HepG2 (cell line): ENCODE results near the gene DOCK2. TPM values are rescaled to one million over a fixed set of nuclear protein-coding genes. Genes with fewer than 3 reads are reported as not detected.

Experiments used
- ATAC-seq: fragments of 200-7000 bp; cut with Tn5 transposase; 3 replicates; pipeline ENCODE4 v1.9.1; 2020; ENCODE audit warnings: mild to moderate bottlenecking, moderate library complexity
- BruUV-seq: library from RNA; stranded (reverse); fragments of 400-500 nt; replicated peaks from 2 replicates; lab custom pipeline; 2021; lab: Mats Ljungman, UMichigan
- CTCF ChIA-PET: fragments of 300-600 bp; formaldehyde crosslinking; extraction: SDS; loops from one replicate; lab custom pipeline; 2021; ENCODE audit warnings: low total read pairs, inconsistent platforms, low intra/inter-chr PET ratio; lab: Yijun Ruan, JAX
- POLR2A ChIA-PET: fragments of 350-600 bp; sonication (Branson Sonifier 250); formaldehyde crosslinking; loops from one replicate; lab custom pipeline; 2020; ENCODE audit warnings: antibody characterized with exemption, inconsistent platforms; lab: Yijun Ruan, JAX
- DNase-seq: peaks from one replicate; pipeline ENCODE4 v3.0.0-alpha.2; 2015; ENCODE audit warnings: low spot score
- FAIRE-seq: peaks from 3 replicates; lab custom pipeline; 2011; peaks lifted over from hg19 to GRCh38; lab: Jason Lieb, UNC
- H2AFZ ChIP-seq: one replicate; pipeline ENCODE4 v1.6.1; 2011; ENCODE audit warnings: low read length, inconsistent platforms
- H3K27ac ChIP-seq: fragments of 300-600 bp; 3 replicates; pipeline ENCODE4 v1.8.0; 2011; ENCODE audit warnings: mixed run types, mild to moderate bottlenecking, mixed read lengths, low read length, inconsistent platforms; ENCODE audit not compliant: insufficient read depth; ENCODE audit errors: extremely low read length
- H3K27me3 ChIP-seq, 2 experiments: fragments of 200-600 bp in 1 of 2; 2 replicates in 1 of 2; 3 replicates in 1 of 2; pipeline versions ENCODE4 v1.6.0 to v1.8.0; 2011; ENCODE audit warnings: low read length in 2 of 2, mild to moderate bottlenecking in 2 of 2, moderate library complexity in 2 of 2, inconsistent platforms in 1 of 2; ENCODE audit not compliant: insufficient read depth in 2 of 2, control insufficient read depth in 1 of 2
- H3K36me3 ChIP-seq, 2 experiments: fragments of 200-600 bp in 1 of 2; replicated peaks in 1 of 2; 2 replicates in 1 of 2; 3 replicates in 1 of 2; pipeline versions ENCODE4 v1.5.1 to v1.8.0; 2011; ENCODE audit warnings: low read length in 2 of 2, inconsistent platforms in 1 of 2; ENCODE audit not compliant: insufficient read depth in 2 of 2, control insufficient read depth in 1 of 2
- H3K4me1 ChIP-seq: 2 replicates; pipeline ENCODE4 v1.5.1; 2012; ENCODE audit warnings: low read length, inconsistent platforms; ENCODE audit not compliant: insufficient read depth
- H3K4me2 ChIP-seq: 2 replicates; pipeline ENCODE4 v1.6.0; 2011; ENCODE audit warnings: low read depth, low read length, inconsistent platforms
- H3K4me3 ChIP-seq, 3 experiments: fragments of 200-600 bp in 1 of 3; sonication (generic), shearing (Covaris generic) in 1 of 3; replicated peaks in 1 of 3; 2 replicates each; pipeline ENCODE4 v1.5.1; 2011 to 2016; ENCODE audit warnings: low read length in 3 of 3, inconsistent platforms in 2 of 3, low read depth in 2 of 3, mild to moderate bottlenecking in 2 of 3, control low read depth in 1 of 3, mixed read lengths in 1 of 3; ENCODE audit not compliant: insufficient read depth in 1 of 3
- H3K79me2 ChIP-seq: one replicate; pipeline ENCODE4 v1.6.1; 2011; ENCODE audit warnings: low read length, inconsistent platforms; ENCODE audit not compliant: insufficient read depth
- H3K9ac ChIP-seq: 2 replicates; pipeline ENCODE4 v1.6.0; 2011; ENCODE audit warnings: mild to moderate bottlenecking, low read depth, low read length, inconsistent platforms; ENCODE audit not compliant: insufficient read depth
- H3K9me3 ChIP-seq: 2 replicates; pipeline ENCODE4 v1.5.1; 2012; ENCODE audit warnings: mild to moderate bottlenecking, low read length
- H4K20me1 ChIP-seq: 2 replicates; pipeline ENCODE4 v1.6.0; 2011; ENCODE audit warnings: inconsistent platforms, mild to moderate bottlenecking, low read length, moderate library complexity; ENCODE audit not compliant: insufficient read depth
- CAMTA2 ChIP-seq: sonication (generic); formaldehyde crosslinking; IDR thresholded peaks from 2 replicates; pipeline ENCODE4 v1.4.0; 2020; ENCODE audit warnings: mild to moderate bottlenecking, missing genetic modification reagents, borderline replicate concordance
- FOXO1 ChIP-seq: sonication (generic); formaldehyde crosslinking; IDR thresholded peaks from 2 replicates; pipeline ENCODE4 v1.4.0; 2020; ENCODE audit warnings: missing genetic modification reagents
- KLF15 ChIP-seq: sonication (generic); formaldehyde crosslinking; IDR thresholded peaks from 2 replicates; pipeline ENCODE4 v1.8.1; 2023; ENCODE audit warnings: borderline replicate concordance, mild to moderate bottlenecking, inconsistent platforms, missing genetic modification reagents, mixed read lengths
- MAFK ChIP-seq, 2 experiments: IDR thresholded peaks in 1 of 2; conservative IDR thresholded peaks in 1 of 2; 2 replicates each; pipeline ENCODE4 v1.6.1; 2011; ENCODE audit warnings: improper control_type of control experiment in 2 of 2, low read length in 2 of 2
- MED8 ChIP-seq: sonication (generic); formaldehyde crosslinking; IDR thresholded peaks from 2 replicates; pipeline ENCODE4 v1.8.1; 2023; ENCODE audit warnings: mild to moderate bottlenecking, missing genetic modification reagents; ENCODE audit not compliant: insufficient replicate concordance
- NFE2L2 ChIP-seq: fragments of 150-350 bp; IDR thresholded peaks from 2 replicates; pipeline ENCODE4 v1.6.1; 2014; ENCODE audit warnings: low read length
- RORA ChIP-seq: sonication (generic); formaldehyde crosslinking; IDR thresholded peaks from 2 replicates; pipeline ENCODE4 v1.5.0; 2020; ENCODE audit warnings: mild to moderate bottlenecking, missing genetic modification reagents, moderate library complexity
- SMC3 ChIP-seq: IDR thresholded peaks from 2 replicates; pipeline ENCODE4 v1.6.1; 2011; ENCODE audit warnings: low read length, improper control_type of control experiment
- TEAD3 ChIP-seq: optimal IDR thresholded peaks from 2 replicates; pipeline ENCODE3; 2016; ENCODE audit warnings: borderline replicate concordance
- ZMAT3 ChIP-seq: sonication (generic); formaldehyde crosslinking; conservative IDR thresholded peaks from 2 replicates; pipeline ENCODE4 v1.7.0; 2021; ENCODE audit warnings: missing genetic modification reagents
- ZNF138 ChIP-seq: sonication (generic); formaldehyde crosslinking; IDR thresholded peaks from 2 replicates; pipeline ENCODE4 v1.5.0; 2020; ENCODE audit warnings: mild to moderate bottlenecking, low read depth, missing genetic modification reagents
- ZNF550 ChIP-seq: sonication (generic); formaldehyde crosslinking; IDR thresholded peaks from 2 replicates; pipeline ENCODE4 v1.4.0; 2020; ENCODE audit warnings: mild to moderate bottlenecking, missing genetic modification reagents, borderline replicate concordance
- ZNF768 ChIP-seq: sonication (generic); formaldehyde crosslinking; IDR thresholded peaks from 2 replicates; pipeline ENCODE4 v1.4.0; 2020; ENCODE audit warnings: missing genetic modification reagents
- WGBS: methylation state at CpG from one replicate; pipeline ENCODE4 v1.1.6; 2017; ENCODE audit warnings: low lambda C conversion rate; 5-methylcytosine and 5-hydroxymethylcytosine counted together
- in situ Hi-C: cut with HindIII; loops from 2 replicates; pipeline ENCODE4 v1.10.0; 2017; ENCODE audit warnings: low pct_unique_long_range_greater_than_20kb; ENCODE audit not compliant: extremely low pct_ligation_motif_present
- intact Hi-C: fragments of 100-400 bp; cut with micrococcal nuclease; formaldehyde crosslinking; loops from one replicate; pipeline ENCODE4 v1.10.0; 2022; ENCODE audit not compliant: unreplicated experiment
- polyA plus RNA-seq, 8 experiments: library from polyadenylated mRNA; depleted of rRNA in 3 of 8; stranded (reverse) in 7 of 8; unstranded in 1 of 8; fragments of >200 nt; fragmentation: Illumina TruSeq in 4 of 8; extraction: Trizol in 4 of 8; gene quantifications; 2 replicates each; pipeline versions ENCODE4 v1.2.1 to v1.2.3, GENCODE V29; 2011 to 2016; ENCODE audit warnings: low read depth in 4 of 8, missing spikeins in 1 of 8, mixed read lengths in 1 of 8; ENCODE audit not compliant: insufficient read depth in 1 of 8
- total RNA-seq, 5 experiments: library from RNA; depleted of rRNA; stranded (reverse); fragments of >200 nt; fragmentation: Illumina TruSeq; extraction: Trizol; gene quantifications; 2 replicates each; pipeline ENCODE4 v1.2.3, GENCODE V29; 2016; ENCODE audit warnings: low read depth in 1 of 5
- TF ChIP-seq, protein P1 (sequence below): fragments of 450-650 bp; IDR thresholded peaks from 2 replicates; pipeline ENCODE4 v1.6.1; 2017; ENCODE audit warnings: mild to moderate bottlenecking
- TF ChIP-seq, protein P2 (sequence below): sonication (generic); formaldehyde crosslinking; IDR thresholded peaks from 2 replicates; pipeline ENCODE4 v1.5.0; 2020; ENCODE audit warnings: mild to moderate bottlenecking, missing genetic modification reagents, borderline replicate concordance

The DOCK2 gene
- total and polyA plus RNA-seq, 2 of the 13 experiments (the other 11 are each of a cell fraction or from before 2014, with no cell fraction given) = not detected

DNA sequence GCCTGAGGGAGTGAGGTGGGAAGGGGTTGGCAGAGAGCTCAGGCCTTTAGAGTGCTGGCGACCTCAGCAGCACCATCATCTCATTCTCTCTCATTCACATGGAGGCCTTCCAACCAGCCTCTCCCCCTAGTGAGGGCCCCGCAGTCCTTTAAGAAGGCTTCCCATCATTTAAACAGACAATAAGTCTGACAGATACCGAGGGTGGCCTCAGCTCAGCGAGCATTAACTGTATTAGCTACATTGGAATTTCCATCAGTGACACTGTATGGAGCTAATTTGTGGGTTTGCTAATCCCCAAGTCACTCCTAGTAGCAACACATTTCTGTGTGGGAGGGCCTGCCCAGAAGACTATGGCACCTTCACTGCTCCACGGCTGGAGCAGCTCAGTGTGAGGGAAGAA lies 267.4 kb downstream of the DOCK2 start:
- TF ChIP-seq MAFK (conservative IDR thresholded peaks at IDR 0.05 in 1 of 2, IDR thresholded peaks at IDR 0.05 in 1 of 2; ENCODE audit: low read length in 2 of 2) (no peak), KLF15 (CRISPR knock-in tag) (no peak), TEAD3 (CRISPR knock-in tag) (no peak), ZMAT3 (no peak)
- ChIA-PET CTCF (no interaction called here), POLR2A (no interaction called here)
- no peaks in the 10 kb centered on the region; a peak in 2 of 5 replicates for H3K27me3 ChIP-seq
- intact Hi-C loops = no loop called here
- no peaks in the 10 kb centered on the region for H3K4me1 ChIP-seq
- H2AFZ ChIP-seq = no peak overlapping the region
- no peaks in the 10 kb centered on the region for H3K36me3 ChIP-seq
- H3K4me2 ChIP-seq = no peak overlapping the region
- H3K79me2 ChIP-seq = no peaks in the 10 kb centered on the region
- in situ Hi-C loops = no loop called here
- DNase-seq = no peak
- no peak for FAIRE-seq
- no peak overlapping the region for H3K27ac ChIP-seq
- WGBS = 14% methylated on average over 4 of the region's 5 CpGs
- no peak overlapping the region for H3K9ac ChIP-seq
- no TSS peak for BruUV-seq
- H4K20me1 ChIP-seq = no peaks in the 10 kb centered on the region
- ATAC-seq = no peak
- H3K4me3 ChIP-seq = no peak overlapping the region
- no peaks in the 10 kb centered on the region for H3K9me3 ChIP-seq

DNA sequence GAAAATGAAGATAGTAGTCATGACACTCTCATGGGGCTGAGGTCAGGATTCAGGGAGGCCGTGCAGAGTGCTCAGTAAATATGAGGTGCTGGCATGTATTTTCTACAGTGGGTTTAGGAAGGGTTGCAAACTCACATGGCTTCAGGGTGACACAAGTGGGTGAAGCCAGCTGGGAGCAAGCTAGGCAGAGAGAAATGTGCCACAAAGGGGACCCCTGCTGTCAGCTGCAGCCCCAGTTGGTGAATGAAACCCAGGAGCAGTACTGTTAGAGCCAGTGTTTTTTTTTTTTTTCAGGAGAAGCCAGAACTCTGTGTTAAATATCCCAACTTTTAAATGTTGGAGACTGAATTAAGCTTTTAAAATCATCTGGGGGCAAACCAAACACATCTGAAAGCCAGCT lies 267.9 kb downstream of the DOCK2 start:
- WGBS = 0% methylated on average over 1 of the region's 1 CpG
- no TSS peak for BruUV-seq
- H3K4me1 ChIP-seq = no peaks in the 10 kb centered on the region
- TF ChIP-seq MED8 (CRISPR knock-in tag) = no peak
- no peak for TF ChIP-seq ZNF138 (CRISPR knock-in tag)
- no peak for TF ChIP-seq ZNF768
- no peak for TF ChIP-seq NFE2L2
- TF ChIP-seq RORA (CRISPR knock-in tag) = no peak
- TF ChIP-seq SMC3 = no peak
- no peak for TF ChIP-seq ZNF550 (CRISPR knock-in tag)
- TF ChIP-seq CAMTA2 (CRISPR knock-in tag) = no peak
- TF ChIP-seq, protein P1, sequence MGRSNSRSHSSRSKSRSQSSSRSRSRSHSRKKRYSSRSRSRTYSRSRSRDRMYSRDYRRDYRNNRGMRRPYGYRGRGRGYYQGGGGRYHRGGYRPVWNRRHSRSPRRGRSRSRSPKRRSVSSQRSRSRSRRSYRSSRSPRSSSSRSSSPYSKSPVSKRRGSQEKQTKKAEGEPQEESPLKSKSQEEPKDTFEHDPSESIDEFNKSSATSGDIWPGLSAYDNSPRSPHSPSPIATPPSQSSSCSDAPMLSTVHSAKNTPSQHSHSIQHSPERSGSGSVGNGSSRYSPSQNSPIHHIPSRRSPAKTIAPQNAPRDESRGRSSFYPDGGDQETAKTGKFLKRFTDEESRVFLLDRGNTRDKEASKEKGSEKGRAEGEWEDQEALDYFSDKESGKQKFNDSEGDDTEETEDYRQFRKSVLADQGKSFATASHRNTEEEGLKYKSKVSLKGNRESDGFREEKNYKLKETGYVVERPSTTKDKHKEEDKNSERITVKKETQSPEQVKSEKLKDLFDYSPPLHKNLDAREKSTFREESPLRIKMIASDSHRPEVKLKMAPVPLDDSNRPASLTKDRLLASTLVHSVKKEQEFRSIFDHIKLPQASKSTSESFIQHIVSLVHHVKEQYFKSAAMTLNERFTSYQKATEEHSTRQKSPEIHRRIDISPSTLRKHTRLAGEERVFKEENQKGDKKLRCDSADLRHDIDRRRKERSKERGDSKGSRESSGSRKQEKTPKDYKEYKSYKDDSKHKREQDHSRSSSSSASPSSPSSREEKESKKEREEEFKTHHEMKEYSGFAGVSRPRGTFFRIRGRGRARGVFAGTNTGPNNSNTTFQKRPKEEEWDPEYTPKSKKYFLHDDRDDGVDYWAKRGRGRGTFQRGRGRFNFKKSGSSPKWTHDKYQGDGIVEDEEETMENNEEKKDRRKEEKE = no peak
- TF ChIP-seq FOXO1 (CRISPR knock-in tag) = no peak
- TF ChIP-seq, protein P2, sequence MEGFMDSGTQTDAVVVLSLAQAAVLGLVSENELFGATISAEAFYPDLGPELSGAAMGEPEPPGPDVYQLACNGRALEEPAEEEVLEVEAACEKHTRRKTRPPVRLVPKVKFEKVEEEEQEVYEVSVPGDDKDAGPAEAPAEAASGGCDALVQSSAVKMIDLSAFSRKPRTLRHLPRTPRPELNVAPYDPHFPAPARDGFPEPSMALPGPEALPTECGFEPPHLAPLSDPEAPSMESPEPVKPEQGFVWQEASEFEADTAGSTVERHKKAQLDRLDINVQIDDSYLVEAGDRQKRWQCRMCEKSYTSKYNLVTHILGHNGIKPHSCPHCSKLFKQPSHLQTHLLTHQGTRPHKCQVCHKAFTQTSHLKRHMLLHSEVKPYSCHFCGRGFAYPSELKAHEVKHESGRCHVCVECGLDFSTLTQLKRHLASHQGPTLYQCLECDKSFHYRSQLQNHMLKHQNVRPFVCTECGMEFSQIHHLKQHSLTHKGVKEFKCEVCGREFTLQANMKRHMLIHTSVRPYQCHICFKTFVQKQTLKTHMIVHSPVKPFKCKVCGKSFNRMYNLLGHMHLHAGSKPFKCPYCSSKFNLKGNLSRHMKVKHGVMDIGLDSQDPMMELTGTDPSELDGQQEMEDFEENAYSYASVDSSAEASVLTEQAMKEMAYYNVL (CRISPR knock-in tag) = no peak

More for the DNA sequence above, 267.9 kb downstream of the DOCK2 start:
- Histone ChIP-seq H3K9ac (no peak overlapping the region), H4K20me1 (no peaks in the 10 kb centered on the region), H3K79me2 (no peaks in the 10 kb centered on the region), H3K27me3 (no peaks in the 10 kb centered on the region; a peak in 2 of 5 replicates), H3K4me3 (no peak overlapping the region), H3K9me3 (no peaks in the 10 kb centered on the region), H2AFZ (no peak overlapping the region), H3K27ac (no peak overlapping the region), H3K4me2 (no peak overlapping the region), H3K36me3 (no peaks in the 10 kb centered on the region)
- intact Hi-C loops = no loop called here
- no peak for DNase-seq
- no peak for FAIRE-seq
- in situ Hi-C loops = no loop called here
- ChIA-PET POLR2A (no interaction called here), CTCF (no interaction called here)
- ATAC-seq = no peak
